K562 (cell line): ENCODE measurements around the gene GPRC5B. TPM values are rescaled to one million over a fixed set of nuclear protein-coding genes. Genes with fewer than 3 reads are reported as not detected.

Source experiments
- ATAC-seq: fragments of 200-7000 bp; cut with Tn5 transposase; 3 replicates; pipeline ENCODE4 v1.9.1; 2020; ENCODE audit warnings: moderate library complexity
- BruUV-seq: library from RNA; stranded (reverse); fragments of 400-500 nt; replicated peaks from 2 replicates; lab custom pipeline; 2021; lab: Mats Ljungman, UMichigan
- CTCF ChIA-PET: fragments of 300-600 bp; formaldehyde crosslinking; extraction: SDS; loops from one replicate; lab custom pipeline; 2021; ENCODE audit warnings: low intra/inter-chr PET ratio; lab: Yijun Ruan, JAX
- POLR2A ChIA-PET: fragments of 300-600, 350-650 bp; sonication (Branson Sonifier 250); formaldehyde crosslinking; extraction: SDS; loops from one replicate; lab custom pipeline; 2021; ENCODE audit warnings: antibody characterized with exemption, inconsistent platforms; lab: Yijun Ruan, JAX
- DNase-seq, 4 experiments: peaks; one replicate each; pipeline versions ENCODE4 v3.0.0 to v3.0.0-alpha.2; 2011 to 2018; ENCODE audit warnings: low spot score in 3 of 4, mixed read lengths in 3 of 4; ENCODE audit errors: extremely low read depth in 1 of 4
- FAIRE-seq: peaks from 2 replicates; lab custom pipeline; 2011; peaks lifted over from hg19 to GRCh38; lab: Jason Lieb, UNC
- H2AFZ ChIP-seq: 2 replicates; pipeline ENCODE4 v1.6.0; 2011; ENCODE audit warnings: low read depth, low read length, control low read depth, inconsistent platforms
- H3K27ac ChIP-seq: fragments of 200-600 bp; 3 replicates; pipeline ENCODE4 v1.8.0; 2011; ENCODE audit warnings: low read depth, mild to moderate bottlenecking, control low read depth, inconsistent platforms, low read length, moderate library complexity, mixed read lengths; ENCODE audit errors: extremely low read depth
- H3K27me3 ChIP-seq, 2 experiments: fragments of 300-600 bp in 1 of 2; 2 replicates in 1 of 2; 3 replicates in 1 of 2; pipeline versions ENCODE4 v1.6.0 to v1.8.0; 2011; ENCODE audit warnings: inconsistent platforms in 2 of 2, low read length in 2 of 2, mild to moderate bottlenecking in 1 of 2, mixed read lengths in 1 of 2, moderate library complexity in 1 of 2; ENCODE audit not compliant: control insufficient read depth in 2 of 2, insufficient read depth in 2 of 2
- H3K36me3 ChIP-seq: fragments of 300-600 bp; 3 replicates; pipeline ENCODE4 v1.8.0; 2011; ENCODE audit warnings: mild to moderate bottlenecking, low read length, inconsistent platforms; ENCODE audit not compliant: control insufficient read depth, insufficient read depth
- H3K4me1 ChIP-seq, 2 experiments: fragments of 200-600 bp in 1 of 2; replicated peaks in 1 of 2; 2 replicates in 1 of 2; 3 replicates in 1 of 2; pipeline versions ENCODE4 v1.5.1 to v1.8.0; 2011; ENCODE audit warnings: inconsistent platforms in 2 of 2, low read length in 2 of 2, mild to moderate bottlenecking in 1 of 2, mixed read lengths in 1 of 2, moderate library complexity in 1 of 2; ENCODE audit not compliant: control insufficient read depth in 2 of 2, insufficient read depth in 2 of 2
- H3K4me2 ChIP-seq: 2 replicates; pipeline ENCODE4 v1.6.1; 2011; ENCODE audit warnings: low read length, control low read depth, inconsistent platforms, mixed read lengths; ENCODE audit not compliant: insufficient read depth
- H3K4me3 ChIP-seq: fragments of 200-600 bp; sonication (generic), shearing (Covaris generic); 2 replicates; pipeline ENCODE4 v1.5.1; 2016; ENCODE audit warnings: control low read depth, inconsistent platforms
- H3K79me2 ChIP-seq: fragments of 200-600 bp; 3 replicates; pipeline ENCODE4 v1.8.0; 2011; ENCODE audit warnings: low read length, inconsistent platforms; ENCODE audit not compliant: control insufficient read depth, insufficient read depth
- H3K9ac ChIP-seq, 2 experiments: 2 replicates each; pipeline versions ENCODE4 v1.6.0 to v1.6.1; 2011; ENCODE audit warnings: low read depth in 2 of 2, low read length in 2 of 2, control low read depth in 1 of 2, inconsistent platforms in 1 of 2, mild to moderate bottlenecking in 1 of 2, mixed read lengths in 1 of 2; ENCODE audit not compliant: insufficient read depth in 1 of 2
- H3K9me1 ChIP-seq: one replicate; pipeline ENCODE4 v1.6.0; 2011; ENCODE audit warnings: inconsistent platforms, mild to moderate bottlenecking, low read length, moderate library complexity; ENCODE audit not compliant: control insufficient read depth, insufficient read depth
- H3K9me3 ChIP-seq: replicated peaks from 2 replicates; pipeline ENCODE4 v1.5.1; 2011; ENCODE audit warnings: low read depth, low read length, inconsistent platforms; ENCODE audit not compliant: control insufficient read depth, insufficient read depth
- H4K20me1 ChIP-seq: replicated peaks from 2 replicates; pipeline ENCODE4 v1.6.1; 2011; ENCODE audit warnings: low read length, inconsistent platforms, mixed read lengths; ENCODE audit not compliant: control insufficient read depth, insufficient read depth
- BACH1 ChIP-seq: fragments of 200-800 bp; sonication (Bioruptor generic); IDR thresholded peaks from 2 replicates; pipeline ENCODE4 v1.6.1; 2016; ENCODE audit warnings: missing genetic modification characterization, missing compliant biosample characterization
- CBX8 ChIP-seq: fragments of 200-600 bp; sonication (generic); IDR thresholded peaks from 2 replicates; pipeline ENCODE4 v1.6.1; 2012; ENCODE audit warnings: borderline replicate concordance, mixed run types, low read depth, mild to moderate bottlenecking, moderate library complexity, mixed read lengths, low read length, control low read depth, inconsistent platforms; ENCODE audit not compliant: poor library complexity, severe bottlenecking; ENCODE audit errors: extremely low read depth
- DACH1 ChIP-seq: fragments of 450-650 bp; IDR thresholded peaks from 2 replicates; pipeline ENCODE4 v1.6.1; 2018; ENCODE audit not compliant: partially characterized antibody
- DDX20 ChIP-seq: fragments of 450-650 bp; IDR thresholded peaks from 2 replicates; pipeline ENCODE4 v1.6.1; 2016; ENCODE audit warnings: missing genetic modification characterization, low read depth, mild to moderate bottlenecking, missing compliant biosample characterization, moderate library complexity
- MAFG ChIP-seq: fragments of 450-650 bp; conservative IDR thresholded peaks from 2 replicates; pipeline ENCODE4 v1.6.1; 2016; ENCODE audit warnings: missing genetic modification characterization, missing compliant biosample characterization
- NFE2 ChIP-seq: IDR thresholded peaks from 2 replicates; pipeline ENCODE4 v1.6.1; 2014; ENCODE audit warnings: antibody characterized with exemption, low read depth
- RAD51 ChIP-seq: fragments of 450-650 bp; IDR thresholded peaks from 2 replicates; pipeline ENCODE4 v1.7.1; 2016; ENCODE audit warnings: low read depth, mild to moderate bottlenecking, borderline replicate concordance
- SRSF3 ChIP-seq: fragments of 200-400 bp; formaldehyde crosslinking; IDR thresholded peaks from 2 replicates; pipeline ENCODE4 v1.6.1; 2016; ENCODE audit warnings: mild to moderate bottlenecking, low read length, moderate library complexity; ENCODE audit not compliant: insufficient read depth
- ZNF316 ChIP-seq: fragments of 450-650 bp; IDR thresholded peaks from 2 replicates; pipeline ENCODE4 v1.6.1; 2016
- WGBS: fragments of 100-300 bp; shearing (Covaris generic); methylation state at CpG from one replicate; pipeline ENCODE4 v1.1.6; 2016; ENCODE audit warnings: low coverage, mixed read lengths; ENCODE audit not compliant: insufficient coverage; ENCODE audit errors: missing lambda C conversion rate; 5-methylcytosine and 5-hydroxymethylcytosine counted together
- in situ Hi-C: fragments of 300-500 bp; cut with MboI; formaldehyde crosslinking; loops from 4 replicates; pipeline ENCODE4 v1.15.0; 2018; ENCODE audit warnings: inconsistent platforms, mixed read lengths
- intact Hi-C: fragments of 100-400 bp; cut with micrococcal nuclease; formaldehyde crosslinking; loops from 2 replicates; pipeline ENCODE4 v1.14.2; 2022
- polyA plus RNA-seq, 8 experiments: library from polyadenylated mRNA; depleted of rRNA in 4 of 8; stranded (reverse) in 5 of 8; unstranded in 3 of 8; fragments of >200 nt; fragmentation: Nextera tagmentation in 2 of 8; fragmentation: Illumina TruSeq in 1 of 8; extraction: Ambion mirVana in 2 of 8; extraction: Trizol in 1 of 8; gene quantifications; 2 replicates each; pipeline versions ENCODE4 v1.2.1 to v1.2.3, GENCODE V29; 2011 to 2014; ENCODE audit warnings: inconsistent platforms in 1 of 8, missing spikeins in 1 of 8
- total RNA-seq, 7 experiments: library from RNA; depleted of rRNA in 6 of 7; stranded (reverse); fragments of >200 nt in 6 of 7; fragmentation: Illumina TruSeq in 2 of 7; extraction: Trizol in 2 of 7; gene quantifications; 2 replicates each; pipeline versions ENCODE4 v1.2.1 to v1.2.3, GENCODE V29; 2011 to 2021; ENCODE audit warnings: low replicate concordance in 1 of 7
- TF ChIP-seq, protein P1 (sequence below): sonication (generic); formaldehyde crosslinking; IDR thresholded peaks from 2 replicates; pipeline ENCODE4 v1.4.0; 2020; ENCODE audit warnings: mild to moderate bottlenecking, missing genetic modification reagents
- TF ChIP-seq, protein P2 (sequence below): fragments of 450-650 bp; formaldehyde crosslinking; IDR thresholded peaks from 2 replicates; pipeline ENCODE4 v1.4.0; 2022; ENCODE audit warnings: missing genetic modification characterization
- TF ChIP-seq, protein P3 (sequence below): fragments of 450-650 bp; formaldehyde crosslinking; IDR thresholded peaks from 2 replicates; pipeline ENCODE4 v1.4.0; 2020; ENCODE audit warnings: mild to moderate bottlenecking, mixed read lengths
- TF ChIP-seq, protein P4 (sequence below): fragments of 450-650 bp; IDR thresholded peaks from 2 replicates; pipeline ENCODE4 v1.6.1; 2016; ENCODE audit warnings: missing biosample characterization, missing genetic modification characterization

Gene GPRC5B
- total and polyA plus RNA-seq, 9 of the 15 experiments (the other 6 are each of a cell fraction or from before 2014, with no cell fraction given), result 0.65 to 5.5 (median 1.3) TPM

DNA sequence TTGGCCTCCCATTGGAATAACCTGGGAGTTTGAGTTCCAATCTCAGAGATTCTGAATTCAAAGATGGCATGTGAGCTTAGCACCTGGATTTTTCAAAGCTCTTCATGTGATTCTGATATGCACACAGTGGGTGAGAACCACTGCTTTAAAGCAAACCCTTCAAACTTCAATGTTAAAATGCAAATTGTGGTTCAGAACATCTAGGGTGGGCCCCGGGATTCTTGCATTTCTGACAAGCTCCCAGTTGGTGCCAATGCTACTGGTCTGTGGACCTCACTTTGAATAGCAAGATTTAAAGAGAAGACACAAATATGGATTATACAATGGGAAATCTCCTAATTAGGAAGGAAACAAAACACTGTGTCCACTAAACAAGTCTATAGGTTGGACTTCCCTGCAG is 43.8 kb upstream of the GPRC5B start (continued):
- TF ChIP-seq, protein P1, sequence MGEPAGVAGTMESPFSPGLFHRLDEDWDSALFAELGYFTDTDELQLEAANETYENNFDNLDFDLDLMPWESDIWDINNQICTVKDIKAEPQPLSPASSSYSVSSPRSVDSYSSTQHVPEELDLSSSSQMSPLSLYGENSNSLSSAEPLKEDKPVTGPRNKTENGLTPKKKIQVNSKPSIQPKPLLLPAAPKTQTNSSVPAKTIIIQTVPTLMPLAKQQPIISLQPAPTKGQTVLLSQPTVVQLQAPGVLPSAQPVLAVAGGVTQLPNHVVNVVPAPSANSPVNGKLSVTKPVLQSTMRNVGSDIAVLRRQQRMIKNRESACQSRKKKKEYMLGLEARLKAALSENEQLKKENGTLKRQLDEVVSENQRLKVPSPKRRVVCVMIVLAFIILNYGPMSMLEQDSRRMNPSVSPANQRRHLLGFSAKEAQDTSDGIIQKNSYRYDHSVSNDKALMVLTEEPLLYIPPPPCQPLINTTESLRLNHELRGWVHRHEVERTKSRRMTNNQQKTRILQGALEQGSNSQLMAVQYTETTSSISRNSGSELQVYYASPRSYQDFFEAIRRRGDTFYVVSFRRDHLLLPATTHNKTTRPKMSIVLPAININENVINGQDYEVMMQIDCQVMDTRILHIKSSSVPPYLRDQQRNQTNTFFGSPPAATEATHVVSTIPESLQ (CRISPR knock-in tag), result no peak

DNA sequence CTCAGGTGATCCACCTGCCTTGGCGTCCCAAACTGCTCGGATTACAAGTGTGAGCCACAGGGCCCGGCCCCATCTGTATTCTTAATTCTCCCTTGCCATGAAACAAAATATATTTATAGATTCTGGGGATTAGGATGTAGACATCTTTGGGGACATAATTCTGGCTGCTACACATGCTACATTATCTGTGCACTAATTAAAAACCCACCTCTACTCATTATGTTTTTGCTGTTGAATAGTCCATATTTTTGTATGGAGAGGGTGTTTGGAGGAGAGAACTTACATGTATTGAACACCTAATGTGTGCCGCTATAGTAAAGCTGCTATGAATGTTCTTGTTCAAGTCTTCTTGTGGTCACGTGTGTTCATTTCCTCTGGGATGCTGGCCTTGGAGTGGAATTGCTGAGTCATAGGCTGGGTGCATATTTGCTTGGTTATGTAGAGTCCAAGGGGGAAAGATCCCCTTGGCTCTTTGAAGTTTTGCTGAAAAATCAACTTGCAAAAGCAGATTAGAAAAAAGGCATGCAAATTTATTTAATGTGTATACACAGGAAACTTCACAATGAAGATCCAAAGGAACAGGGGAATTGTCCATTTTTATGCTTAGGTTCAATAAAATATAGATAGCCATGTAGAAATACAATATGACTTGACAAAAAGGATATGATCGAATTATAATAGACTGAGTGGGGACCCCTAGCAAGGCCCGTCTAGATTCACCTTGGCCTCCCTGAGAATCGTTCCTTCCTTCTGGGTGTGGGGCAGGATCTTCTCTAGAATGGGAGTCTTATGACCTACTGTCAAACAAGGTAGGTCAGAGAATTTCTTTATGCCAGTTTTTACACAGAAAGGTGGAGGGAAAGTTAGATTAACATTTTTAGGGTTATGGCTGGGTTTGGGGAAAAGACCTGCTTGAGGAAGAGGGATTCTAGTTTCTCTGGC is 42.1 kb upstream of the GPRC5B start:
- Histone ChIP-seq H3K9me3 (no peaks in the 10 kb centered on the region), H3K36me3 (no peaks in the 10 kb centered on the region), H3K79me2 (no peaks in the 10 kb centered on the region), H3K4me3 (no peak overlapping the region), H3K27ac (no peak overlapping the region), H3K9me1 (no peaks in the 10 kb centered on the region), H3K27me3 (peaks cover 9 to 15% of the 10 kb centered on the region in 2 experiments; a peak in 3 of 5 replicates), H4K20me1 (no peaks in the 10 kb centered on the region; the same call in 1 of the 2 replicates), H3K4me2 (no peak overlapping the region), H3K9ac (no peak overlapping the region), H2AFZ (no peak overlapping the region), H3K4me1 (no peaks in the 10 kb centered on the region)
- POLR2A ChIA-PET, result no interaction called here
- 3% methylated on average over 8 of the region's 8 CpGs for WGBS
- no TSS peak for BruUV-seq
- intact Hi-C loops, result no loop called here
- ATAC-seq (no peak), FAIRE-seq (peak; percentile 67), DNase-seq (peak in 1 of 4 experiments; percentile 19)
- CTCF ChIA-PET, result no interaction called here
- in situ Hi-C loops, result no loop called here
- no peak for TF ChIP-seq CBX8
- TF ChIP-seq ZNF316, result peak; percentile 82
- no peak for TF ChIP-seq SRSF3
- TF ChIP-seq, protein P2, sequence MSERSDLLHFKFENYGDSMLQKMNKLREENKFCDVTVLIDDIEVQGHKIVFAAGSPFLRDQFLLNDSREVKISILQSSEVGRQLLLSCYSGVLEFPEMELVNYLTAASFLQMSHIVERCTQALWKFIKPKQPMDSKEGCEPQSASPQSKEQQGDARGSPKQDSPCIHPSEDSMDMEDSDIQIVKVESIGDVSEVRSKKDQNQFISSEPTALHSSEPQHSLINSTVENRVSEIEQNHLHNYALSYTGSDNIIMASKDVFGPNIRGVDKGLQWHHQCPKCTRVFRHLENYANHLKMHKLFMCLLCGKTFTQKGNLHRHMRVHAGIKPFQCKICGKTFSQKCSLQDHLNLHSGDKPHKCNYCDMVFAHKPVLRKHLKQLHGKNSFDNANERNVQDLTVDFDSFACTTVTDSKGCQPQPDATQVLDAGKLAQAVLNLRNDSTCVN (CRISPR knock-in tag), result no peak
- TF ChIP-seq DACH1, result no peak
- TF ChIP-seq BACH1 (tag), result peak; percentile 77; the same call in 1 of the 2 replicates
- TF ChIP-seq, protein P3, sequence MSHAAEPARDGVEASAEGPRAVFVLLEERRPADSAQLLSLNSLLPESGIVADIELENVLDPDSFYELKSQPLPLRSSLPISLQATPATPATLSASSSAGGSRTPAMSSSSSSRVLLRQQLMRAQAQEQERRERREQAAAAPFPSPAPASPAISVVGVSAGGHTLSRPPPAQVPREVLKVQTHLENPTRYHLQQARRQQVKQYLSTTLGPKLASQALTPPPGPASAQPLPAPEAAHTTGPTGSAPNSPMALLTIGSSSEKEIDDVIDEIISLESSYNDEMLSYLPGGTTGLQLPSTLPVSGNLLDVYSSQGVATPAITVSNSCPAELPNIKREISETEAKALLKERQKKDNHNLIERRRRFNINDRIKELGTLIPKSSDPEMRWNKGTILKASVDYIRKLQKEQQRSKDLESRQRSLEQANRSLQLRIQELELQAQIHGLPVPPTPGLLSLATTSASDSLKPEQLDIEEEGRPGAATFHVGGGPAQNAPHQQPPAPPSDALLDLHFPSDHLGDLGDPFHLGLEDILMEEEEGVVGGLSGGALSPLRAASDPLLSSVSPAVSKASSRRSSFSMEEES (CRISPR knock-in tag), result peak; percentile 21; the same call in 1 of the 2 replicates
- peak; percentile 83 for TF ChIP-seq NFE2
- TF ChIP-seq RAD51, result peak; percentile 40; the same call in 1 of the 2 replicates
- TF ChIP-seq DDX20 (tag), result no peak
- peak; percentile 92 for TF ChIP-seq MAFG (tag)
- TF ChIP-seq, protein P4, sequence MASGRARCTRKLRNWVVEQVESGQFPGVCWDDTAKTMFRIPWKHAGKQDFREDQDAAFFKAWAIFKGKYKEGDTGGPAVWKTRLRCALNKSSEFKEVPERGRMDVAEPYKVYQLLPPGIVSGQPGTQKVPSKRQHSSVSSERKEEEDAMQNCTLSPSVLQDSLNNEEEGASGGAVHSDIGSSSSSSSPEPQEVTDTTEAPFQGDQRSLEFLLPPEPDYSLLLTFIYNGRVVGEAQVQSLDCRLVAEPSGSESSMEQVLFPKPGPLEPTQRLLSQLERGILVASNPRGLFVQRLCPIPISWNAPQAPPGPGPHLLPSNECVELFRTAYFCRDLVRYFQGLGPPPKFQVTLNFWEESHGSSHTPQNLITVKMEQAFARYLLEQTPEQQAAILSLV, result no peak
